K562 (cell line): ENCODE results near the gene PPARGC1A. TPM values are rescaled to one million over a fixed set of nuclear protein-coding genes. Genes with fewer than 3 reads are reported as not detected.

Experiments
- ATAC-seq: fragments of 200-7000 bp; cut with Tn5 transposase; 3 replicates; pipeline ENCODE4 v1.9.1; 2020; ENCODE audit warnings: moderate library complexity
- BruUV-seq: library from RNA; stranded (reverse); fragments of 400-500 nt; replicated peaks from 2 replicates; lab custom pipeline; 2021; lab: Mats Ljungman, UMichigan
- CTCF ChIA-PET: fragments of 300-600 bp; formaldehyde crosslinking; extraction: SDS; loops from one replicate; lab custom pipeline; 2021; ENCODE audit warnings: low intra/inter-chr PET ratio; lab: Yijun Ruan, JAX
- POLR2A ChIA-PET: fragments of 300-600, 350-650 bp; sonication (Branson Sonifier 250); formaldehyde crosslinking; extraction: SDS; loops from one replicate; lab custom pipeline; 2021; ENCODE audit warnings: antibody characterized with exemption, inconsistent platforms; lab: Yijun Ruan, JAX
- DNase-seq, 4 experiments: peaks; one replicate each; pipeline versions ENCODE4 v3.0.0 to v3.0.0-alpha.2; 2011 to 2018; ENCODE audit warnings: low spot score in 3 of 4, mixed read lengths in 3 of 4; ENCODE audit errors: extremely low read depth in 1 of 4
- FAIRE-seq: peaks from 2 replicates; lab custom pipeline; 2011; peaks lifted over from hg19 to GRCh38; lab: Jason Lieb, UNC
- H2AFZ ChIP-seq: 2 replicates; pipeline ENCODE4 v1.6.0; 2011; ENCODE audit warnings: low read depth, low read length, control low read depth, inconsistent platforms
- H3K27ac ChIP-seq: fragments of 200-600 bp; 3 replicates; pipeline ENCODE4 v1.8.0; 2011; ENCODE audit warnings: low read depth, mild to moderate bottlenecking, control low read depth, inconsistent platforms, low read length, moderate library complexity, mixed read lengths; ENCODE audit errors: extremely low read depth
- H3K27me3 ChIP-seq, 2 experiments: fragments of 300-600 bp in 1 of 2; 2 replicates in 1 of 2; 3 replicates in 1 of 2; pipeline versions ENCODE4 v1.6.0 to v1.8.0; 2011; ENCODE audit warnings: inconsistent platforms in 2 of 2, low read length in 2 of 2, mild to moderate bottlenecking in 1 of 2, mixed read lengths in 1 of 2, moderate library complexity in 1 of 2; ENCODE audit not compliant: control insufficient read depth in 2 of 2, insufficient read depth in 2 of 2
- H3K36me3 ChIP-seq: fragments of 300-600 bp; 3 replicates; pipeline ENCODE4 v1.8.0; 2011; ENCODE audit warnings: mild to moderate bottlenecking, low read length, inconsistent platforms; ENCODE audit not compliant: control insufficient read depth, insufficient read depth
- H3K4me1 ChIP-seq, 2 experiments: fragments of 200-600 bp in 1 of 2; replicated peaks in 1 of 2; 2 replicates in 1 of 2; 3 replicates in 1 of 2; pipeline versions ENCODE4 v1.5.1 to v1.8.0; 2011; ENCODE audit warnings: inconsistent platforms in 2 of 2, low read length in 2 of 2, mild to moderate bottlenecking in 1 of 2, mixed read lengths in 1 of 2, moderate library complexity in 1 of 2; ENCODE audit not compliant: control insufficient read depth in 2 of 2, insufficient read depth in 2 of 2
- H3K4me2 ChIP-seq: 2 replicates; pipeline ENCODE4 v1.6.1; 2011; ENCODE audit warnings: low read length, control low read depth, inconsistent platforms, mixed read lengths; ENCODE audit not compliant: insufficient read depth
- H3K4me3 ChIP-seq: fragments of 200-600 bp; sonication (generic), shearing (Covaris generic); 2 replicates; pipeline ENCODE4 v1.5.1; 2016; ENCODE audit warnings: control low read depth, inconsistent platforms
- H3K79me2 ChIP-seq: fragments of 200-600 bp; 3 replicates; pipeline ENCODE4 v1.8.0; 2011; ENCODE audit warnings: low read length, inconsistent platforms; ENCODE audit not compliant: control insufficient read depth, insufficient read depth
- H3K9ac ChIP-seq, 2 experiments: 2 replicates each; pipeline versions ENCODE4 v1.6.0 to v1.6.1; 2011; ENCODE audit warnings: low read depth in 2 of 2, low read length in 2 of 2, control low read depth in 1 of 2, inconsistent platforms in 1 of 2, mild to moderate bottlenecking in 1 of 2, mixed read lengths in 1 of 2; ENCODE audit not compliant: insufficient read depth in 1 of 2
- H3K9me1 ChIP-seq: one replicate; pipeline ENCODE4 v1.6.0; 2011; ENCODE audit warnings: inconsistent platforms, mild to moderate bottlenecking, low read length, moderate library complexity; ENCODE audit not compliant: control insufficient read depth, insufficient read depth
- H3K9me3 ChIP-seq: replicated peaks from 2 replicates; pipeline ENCODE4 v1.5.1; 2011; ENCODE audit warnings: low read depth, low read length, inconsistent platforms; ENCODE audit not compliant: control insufficient read depth, insufficient read depth
- H4K20me1 ChIP-seq: replicated peaks from 2 replicates; pipeline ENCODE4 v1.6.1; 2011; ENCODE audit warnings: low read length, inconsistent platforms, mixed read lengths; ENCODE audit not compliant: control insufficient read depth, insufficient read depth
- CBFA2T2 ChIP-seq: fragments of 450-650 bp; conservative IDR thresholded peaks from 2 replicates; pipeline ENCODE4 v1.6.1; 2017; ENCODE audit warnings: mild to moderate bottlenecking
- DMBX1 ChIP-seq: fragments of 250-450 bp; sonication (Bioruptor Pico); IDR thresholded peaks from 2 replicates; pipeline ENCODE4 v1.8.0; 2022; ENCODE audit warnings: inconsistent platforms, mild to moderate bottlenecking, moderate library complexity, borderline replicate concordance
- HIVEP1 ChIP-seq: fragments of 250-450 bp; sonication (Bioruptor Pico); IDR thresholded peaks from 2 replicates; pipeline ENCODE4 v1.4.0; 2020; ENCODE audit warnings: mild to moderate bottlenecking
- HMG20B ChIP-seq: fragments of 250-450 bp; sonication (Bioruptor Pico); IDR thresholded peaks from 2 replicates; pipeline ENCODE4 v1.5.0; 2021; ENCODE audit warnings: mild to moderate bottlenecking
- MED1 ChIP-seq: sonication (generic); formaldehyde crosslinking; IDR thresholded peaks from 2 replicates; pipeline ENCODE4 v1.8.1; 2023; ENCODE audit warnings: missing genetic modification reagents, borderline replicate concordance
- MEIS2 ChIP-seq: fragments of 450-650 bp; IDR thresholded peaks from 2 replicates; pipeline ENCODE4 v1.6.1; 2014; ENCODE audit warnings: mild to moderate bottlenecking; ENCODE audit not compliant: partially characterized antibody
- SMARCC2 ChIP-seq: fragments of 450-650 bp; IDR thresholded peaks from 2 replicates; pipeline ENCODE4 v1.6.1; 2017; ENCODE audit warnings: antibody characterized with exemption, moderate library complexity, mild to moderate bottlenecking, low read depth
- SREBF1 ChIP-seq: fragments of 150-350 bp; IDR thresholded peaks from 2 replicates; pipeline ENCODE4 v1.6.1; 2014; ENCODE audit warnings: antibody characterized with exemption, low read depth, low read length, borderline replicate concordance
- TAF7 ChIP-seq: fragments of 450-650 bp; IDR thresholded peaks from 2 replicates; pipeline ENCODE4 v1.6.1; 2016; ENCODE audit warnings: missing genetic modification characterization, missing compliant biosample characterization
- TEAD2 ChIP-seq: fragments of 450-650 bp; IDR thresholded peaks from 2 replicates; pipeline ENCODE4 v1.6.1; 2016; ENCODE audit warnings: missing genetic modification characterization, control low read depth, missing compliant biosample characterization
- UBTF ChIP-seq, 2 experiments: IDR thresholded peaks; 2 replicates each; pipeline ENCODE4 v1.6.1; 2012; ENCODE audit warnings: improper control_type of control experiment in 2 of 2, low read depth in 2 of 2, low read length in 2 of 2, borderline replicate concordance in 1 of 2
- ZNF12 ChIP-seq: sonication (generic); formaldehyde crosslinking; IDR thresholded peaks from 2 replicates; pipeline ENCODE4 v1.4.0; 2020; ENCODE audit warnings: mild to moderate bottlenecking, missing genetic modification reagents
- WGBS: fragments of 100-300 bp; shearing (Covaris generic); methylation state at CpG from one replicate; pipeline ENCODE4 v1.1.6; 2016; ENCODE audit warnings: low coverage, mixed read lengths; ENCODE audit not compliant: insufficient coverage; ENCODE audit errors: missing lambda C conversion rate; 5-methylcytosine and 5-hydroxymethylcytosine counted together
- in situ Hi-C: fragments of 300-500 bp; cut with MboI; formaldehyde crosslinking; loops from 4 replicates; pipeline ENCODE4 v1.15.0; 2018; ENCODE audit warnings: inconsistent platforms, mixed read lengths
- intact Hi-C: fragments of 100-400 bp; cut with micrococcal nuclease; formaldehyde crosslinking; loops from 2 replicates; pipeline ENCODE4 v1.14.2; 2022
- polyA plus RNA-seq, 8 experiments: library from polyadenylated mRNA; depleted of rRNA in 4 of 8; stranded (reverse) in 5 of 8; unstranded in 3 of 8; fragments of >200 nt; fragmentation: Nextera tagmentation in 2 of 8; fragmentation: Illumina TruSeq in 1 of 8; extraction: Ambion mirVana in 2 of 8; extraction: Trizol in 1 of 8; gene quantifications; 2 replicates each; pipeline versions ENCODE4 v1.2.1 to v1.2.3, GENCODE V29; 2011 to 2014; ENCODE audit warnings: inconsistent platforms in 1 of 8, missing spikeins in 1 of 8
- total RNA-seq, 7 experiments: library from RNA; depleted of rRNA in 6 of 7; stranded (reverse); fragments of >200 nt in 6 of 7; fragmentation: Illumina TruSeq in 2 of 7; extraction: Trizol in 2 of 7; gene quantifications; 2 replicates each; pipeline versions ENCODE4 v1.2.1 to v1.2.3, GENCODE V29; 2011 to 2021; ENCODE audit warnings: low replicate concordance in 1 of 7
- TF ChIP-seq, protein P1 (sequence below): fragments of 250-450 bp; sonication (Bioruptor Pico); IDR thresholded peaks from 2 replicates; pipeline ENCODE4 v1.5.0; 2022; ENCODE audit warnings: mild to moderate bottlenecking
- TF ChIP-seq, protein P2 (sequence below): IDR thresholded peaks from 2 replicates; pipeline ENCODE4 v1.6.1; 2014; ENCODE audit warnings: antibody characterized with exemption

The PPARGC1A gene
- total and polyA plus RNA-seq, 9 of the 15 experiments (the other 6 are each of a cell fraction or from before 2014, with no cell fraction given): 0.02 TPM; not detected in 8

DNA sequence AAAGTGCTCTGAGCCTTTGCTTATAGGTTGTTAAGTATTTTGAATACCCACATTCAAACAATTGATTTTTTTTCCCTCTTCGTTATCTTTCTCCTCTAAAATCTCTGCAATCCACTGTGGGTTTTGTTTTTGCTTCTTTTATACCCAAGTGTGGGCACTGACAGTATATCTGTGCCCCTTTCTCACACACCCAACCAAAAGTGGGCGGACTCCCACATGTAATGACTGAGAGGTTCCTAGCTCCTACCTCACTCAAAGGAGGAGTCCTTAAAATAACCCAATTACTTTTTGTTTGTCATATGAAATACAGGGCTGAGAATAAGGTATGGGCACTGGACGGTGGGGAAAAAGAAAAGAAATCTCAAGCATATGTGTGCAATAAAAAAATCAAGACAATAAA lies 51.7 kb downstream of the PPARGC1A start:
- Histone ChIP-seq H3K27me3 (no peaks in the 10 kb centered on the region), H3K4me2 (no peak overlapping the region), H3K4me3 (no peak overlapping the region), H2AFZ (no peak overlapping the region), H3K4me1 (no peaks in the 10 kb centered on the region), H3K9me3 (no peaks in the 10 kb centered on the region), H3K36me3 (no peaks in the 10 kb centered on the region), H4K20me1 (no peaks in the 10 kb centered on the region), H3K27ac (no peak overlapping the region), H3K79me2 (no peaks in the 10 kb centered on the region), H3K9ac (no peak overlapping the region), H3K9me1 (no peaks in the 10 kb centered on the region)
- ChIA-PET CTCF (no interaction called here), POLR2A (no interaction called here)
- in situ Hi-C loops (no loop called here), intact Hi-C loops (no loop called here)
- BruUV-seq: no TSS peak
- FAIRE-seq (no peak), ATAC-seq (no peak), DNase-seq (no peak)
- WGBS: 0% methylated on average over 3 of the region's 3 CpGs
- no peak for TF ChIP-seq UBTF (IDR thresholded peaks at IDR 0.05; ENCODE audit: borderline replicate concordance in 1 of 2, low read depth in 2 of 2, low read length in 2 of 2)
- TF ChIP-seq MEIS2: no peak
- TF ChIP-seq MED1 (CRISPR knock-in tag): no peak
- no peak for TF ChIP-seq TEAD2 (tag)
- TF ChIP-seq SMARCC2: no peak
- no peak for TF ChIP-seq SREBF1
- TF ChIP-seq, protein P1, sequence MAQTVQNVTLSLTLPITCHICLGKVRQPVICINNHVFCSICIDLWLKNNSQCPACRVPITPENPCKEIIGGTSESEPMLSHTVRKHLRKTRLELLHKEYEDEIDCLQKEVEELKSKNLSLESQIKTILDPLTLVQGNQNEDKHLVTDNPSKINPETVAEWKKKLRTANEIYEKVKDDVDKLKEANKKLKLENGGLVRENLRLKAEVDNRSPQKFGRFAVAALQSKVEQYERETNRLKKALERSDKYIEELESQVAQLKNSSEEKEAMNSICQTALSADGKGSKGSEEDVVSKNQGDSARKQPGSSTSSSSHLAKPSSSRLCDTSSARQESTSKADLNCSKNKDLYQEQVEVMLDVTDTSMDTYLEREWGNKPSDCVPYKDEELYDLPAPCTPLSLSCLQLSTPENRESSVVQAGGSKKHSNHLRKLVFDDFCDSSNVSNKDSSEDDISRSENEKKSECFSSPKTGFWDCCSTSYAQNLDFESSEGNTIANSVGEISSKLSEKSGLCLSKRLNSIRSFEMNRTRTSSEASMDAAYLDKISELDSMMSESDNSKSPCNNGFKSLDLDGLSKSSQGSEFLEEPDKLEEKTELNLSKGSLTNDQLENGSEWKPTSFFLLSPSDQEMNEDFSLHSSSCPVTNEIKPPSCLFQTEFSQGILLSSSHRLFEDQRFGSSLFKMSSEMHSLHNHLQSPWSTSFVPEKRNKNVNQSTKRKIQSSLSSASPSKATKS (CRISPR knock-in tag): no peak
- TF ChIP-seq, protein P2, sequence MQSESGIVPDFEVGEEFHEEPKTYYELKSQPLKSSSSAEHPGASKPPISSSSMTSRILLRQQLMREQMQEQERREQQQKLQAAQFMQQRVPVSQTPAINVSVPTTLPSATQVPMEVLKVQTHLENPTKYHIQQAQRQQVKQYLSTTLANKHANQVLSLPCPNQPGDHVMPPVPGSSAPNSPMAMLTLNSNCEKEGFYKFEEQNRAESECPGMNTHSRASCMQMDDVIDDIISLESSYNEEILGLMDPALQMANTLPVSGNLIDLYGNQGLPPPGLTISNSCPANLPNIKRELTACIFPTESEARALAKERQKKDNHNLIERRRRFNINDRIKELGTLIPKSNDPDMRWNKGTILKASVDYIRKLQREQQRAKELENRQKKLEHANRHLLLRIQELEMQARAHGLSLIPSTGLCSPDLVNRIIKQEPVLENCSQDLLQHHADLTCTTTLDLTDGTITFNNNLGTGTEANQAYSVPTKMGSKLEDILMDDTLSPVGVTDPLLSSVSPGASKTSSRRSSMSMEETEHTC: no peak
- no peak for TF ChIP-seq TAF7 (tag)
- TF ChIP-seq ZNF12 (CRISPR knock-in tag): no peak
- TF ChIP-seq DMBX1 (CRISPR knock-in tag): no peak
- TF ChIP-seq HIVEP1: no peak
- TF ChIP-seq CBFA2T2: no peak
- TF ChIP-seq HMG20B (CRISPR knock-in tag): no peak
